ENCODE data around the gene SUMO4. TPM values are rescaled to one million over a fixed set of nuclear protein-coding genes. Genes with fewer than 3 reads are reported as not detected.

The SUMO4 gene
- total and polyA plus RNA-seq, 10 of the 15 experiments (the other 5 are each of a cell fraction or from before 2014, with no cell fraction given) = 0.07 to 5.3 (median 1.0) TPM; not detected in 1

- TF ChIP-seq BCL3 (IDR thresholded peaks at IDR 0.05; ENCODE audit: borderline replicate concordance, insufficient read depth, low read depth, low read length, poor library complexity, severe bottlenecking) (peak; percentile 73), EGR1 (IDR thresholded peaks at IDR 0.05; ENCODE audit: borderline replicate concordance in 1 of 2, low read depth in 2 of 2, low read length in 2 of 2) (no peak)
- no peak overlapping the region for H3K9ac ChIP-seq (ENCODE audit: control insufficient read depth, insufficient read depth, low read length)
- no peak overlapping the region for H3K27ac ChIP-seq (ENCODE audit: control insufficient read depth, insufficient read depth)
- no peaks in the 10 kb centered on the region for H3K27me3 ChIP-seq (replicated peaks in 1 of 2; ENCODE audit: control insufficient read depth in 2 of 2, insufficient read depth in 2 of 2, low read length in 1 of 2)
- H3K36me3 ChIP-seq (ENCODE audit: control insufficient read depth in 2 of 2, insufficient read depth in 2 of 2, low read length in 1 of 2) = no peaks in the 10 kb centered on the region
- intact Hi-C loops (cut with micrococcal nuclease; ENCODE audit: unreplicated experiment) = no loop called here
- peaks cover 9% of the 10 kb centered on the region for H3K4me1 ChIP-seq (ENCODE audit: control insufficient read depth, insufficient read depth, low read length)
- 76% methylated on average over 16 of the region's 16 CpGs for WGBS (ENCODE audit: insufficient coverage, insufficient replicate concordance, low lambda C conversion rate, missing lambda C conversion rate)
- ATAC-seq = no peak
- DNase-seq (ENCODE audit: low read depth, low spot score) = no peak
- H4K20me1 ChIP-seq (ENCODE audit: control insufficient read depth, insufficient read depth) = no peaks in the 10 kb centered on the region
- no TSS peak for BruUV-seq (replicated peaks)
- no peaks in the 10 kb centered on the region for H3K79me2 ChIP-seq (ENCODE audit: control insufficient read depth, insufficient read depth, low read length)
- CTCF ChIA-PET = interaction anchor here (0.7 to 1.7 kb wide), 4 partner anchors 9 to 370 kb away, joined by 3 to 6 read pairs (median 4); no protein-coding TSS in a partner anchor
- SMC1A ChIA-PET (ENCODE audit: uncharacterized antibody, unreplicated experiment) = interaction anchor here (0.7 to 3.9 kb wide), 10 partner anchors 9 to 414 kb away, joined by 3 to 25 read pairs (median 4); no protein-coding TSS in a partner anchor
- in situ Hi-C loops (cut with MboI) = loop anchor here (25.0 kb wide), 1 partner anchor 679 kb away; no protein-coding TSS in a partner anchor
- no peak overlapping the region for H2AFZ ChIP-seq (ENCODE audit: control insufficient read depth, low read depth, low read length)
- H3K4me3 ChIP-seq = no peak overlapping the region
- RAD21 ChIA-PET (ENCODE audit: unreplicated experiment) = no interaction called here
- POLR2A ChIA-PET = interaction anchor here (0.6 to 1.4 kb wide), 4 partner anchors 12 to 326 kb away, joined by 3 read pairs; partner anchors contain the start of gene ZC3H12D
- H3K9me3 ChIP-seq (replicated peaks; ENCODE audit: control insufficient read depth, insufficient read depth, low read length) = no peaks in the 10 kb centered on the region; the same call in 2 of the 3 replicates
- FAIRE-seq = no peak
- H3K4me2 ChIP-seq (ENCODE audit: control insufficient read depth, insufficient read depth) = no peak overlapping the region
Measured at GRCh38 chr6:149440735-149441671, 40.9 kb downstream of the SUMO4 start.
